SK-N-SH (cell line): ENCODE data around the gene C1orf216. TPM values are rescaled to one million over a fixed set of nuclear protein-coding genes. Genes with fewer than 3 reads are reported as not detected.

Experiments used
- CTCF ChIA-PET: fragments of 300-600, 350-600 bp; formaldehyde crosslinking; extraction: SDS; loops from one replicate; lab custom pipeline; 2021; lab: Yijun Ruan, JAX
- POLR2A ChIA-PET: fragments of 350-600 bp; sonication (Branson Sonifier 250); formaldehyde crosslinking; extraction: SDS; loops from one replicate; lab custom pipeline; 2020; ENCODE audit warnings: antibody characterized with exemption, inconsistent platforms; lab: Yijun Ruan, JAX
- DNase-seq: peaks from one replicate; pipeline ENCODE4 v3.0.0; 2012
- H2AFZ ChIP-seq: fragments of 200-600 bp; sonication (generic); 2 replicates; pipeline ENCODE4 v1.8.1; 2016; ENCODE audit warnings: antibody characterized with exemption, mild to moderate bottlenecking, low read depth
- H3F3A ChIP-seq: fragments of 200-600 bp; sonication (generic); replicated peaks from 2 replicates; pipeline ENCODE3; 2016; ENCODE audit warnings: antibody characterized with exemption, mild to moderate bottlenecking; ENCODE audit not compliant: insufficient read depth
- H3K27ac ChIP-seq, 2 experiments: fragments of 200-500 bp in 1 of 2; fragments of 200-600 bp in 1 of 2; sonication (Bioruptor generic) in 1 of 2; sonication (generic), shearing (Covaris generic) in 1 of 2; 2 replicates each; pipeline versions ENCODE4 v1.5.1 to v1.6.1; 2014 to 2016; ENCODE audit warnings: low read depth in 2 of 2, inconsistent platforms in 1 of 2, low read length in 1 of 2, mild to moderate bottlenecking in 1 of 2, mixed read lengths in 1 of 2
- H3K27me3 ChIP-seq: fragments of 200-600 bp; sonication (generic), shearing (Covaris generic); 2 replicates; pipeline ENCODE4 v1.6.1; 2016; ENCODE audit warnings: mixed run types; ENCODE audit not compliant: insufficient read depth
- H3K36me3 ChIP-seq, 2 experiments: fragments of 200-500 bp in 1 of 2; fragments of 200-600 bp in 1 of 2; sonication (Bioruptor generic) in 1 of 2; sonication (generic) in 1 of 2; replicated peaks in 1 of 2; 2 replicates each; pipeline versions ENCODE3 to v1.5.1; 2014 to 2016; ENCODE audit warnings: low read length in 1 of 2, mild to moderate bottlenecking in 1 of 2; ENCODE audit not compliant: insufficient read depth in 2 of 2, control insufficient read depth in 1 of 2
- H3K4me1 ChIP-seq, 2 experiments: fragments of 200-500 bp in 1 of 2; fragments of 200-600 bp in 1 of 2; sonication (Bioruptor generic) in 1 of 2; sonication (generic), shearing (Covaris generic) in 1 of 2; 2 replicates each; pipeline versions ENCODE4 v1.5.1 to v1.6.1; 2014 to 2016; ENCODE audit warnings: low read depth in 1 of 2, low read length in 1 of 2, mixed run types in 1 of 2; ENCODE audit not compliant: insufficient read depth in 2 of 2, control insufficient read depth in 1 of 2
- H3K4me2 ChIP-seq: fragments of 200-600 bp; sonication (generic), shearing (Covaris generic); 2 replicates; pipeline ENCODE4 v1.6.1; 2017; ENCODE audit warnings: mixed run types
- H3K4me3 ChIP-seq, 2 experiments: fragments of 200-500 bp in 1 of 2; fragments of 200-600 bp in 1 of 2; sonication (Bioruptor generic) in 1 of 2; sonication (generic), shearing (Covaris generic) in 1 of 2; 2 replicates each; pipeline versions ENCODE4 v1.5.1 to v1.8.1; 2014 to 2016; ENCODE audit warnings: low read depth in 2 of 2, inconsistent platforms in 1 of 2, low read length in 1 of 2, mild to moderate bottlenecking in 1 of 2, mixed read lengths in 1 of 2, moderate library complexity in 1 of 2
- H3K79me2 ChIP-seq: fragments of 200-600 bp; sonication (generic); 2 replicates; pipeline ENCODE4 v1.8.1; 2017; ENCODE audit warnings: mild to moderate bottlenecking; ENCODE audit not compliant: insufficient read depth
- H3K9ac ChIP-seq: fragments of 200-600 bp; sonication (generic); 2 replicates; pipeline ENCODE4 v1.6.1; 2017; ENCODE audit warnings: mixed run types
- H3K9me2 ChIP-seq: fragments of 200-600 bp; sonication (generic); 2 replicates; pipeline ENCODE4 v1.6.1; 2017; ENCODE audit warnings: mixed run types
- H3K9me3 ChIP-seq: fragments of 200-600 bp; sonication (generic); 2 replicates; pipeline ENCODE4 v1.6.1; 2017; ENCODE audit warnings: mixed run types, mild to moderate bottlenecking, moderate library complexity
- H4K20me1 ChIP-seq: fragments of 200-600 bp; sonication (generic); 2 replicates; pipeline ENCODE4 v1.6.1; 2017; ENCODE audit warnings: mild to moderate bottlenecking, mixed run types; ENCODE audit not compliant: insufficient read depth
- EP300 ChIP-seq, 2 experiments: IDR thresholded peaks; 2 replicates each; pipeline versions ENCODE4 v1.4.0 to v1.6.1; 2012; ENCODE audit warnings: borderline replicate concordance in 1 of 2, low read depth in 1 of 2, low read length in 1 of 2
- FOSL2 ChIP-seq: IDR thresholded peaks from 2 replicates; pipeline ENCODE4 v1.4.0; 2012; ENCODE audit warnings: low read depth, mild to moderate bottlenecking, moderate library complexity, borderline replicate concordance
- GATA2 ChIP-seq: sonication (generic); formaldehyde crosslinking; IDR thresholded peaks from 2 replicates; pipeline ENCODE4 v1.5.0; 2020; ENCODE audit warnings: mild to moderate bottlenecking, missing genetic modification reagents
- JUND ChIP-seq: IDR thresholded peaks from 2 replicates; pipeline ENCODE4 v1.4.0; 2012
- MXI1 ChIP-seq: IDR thresholded peaks from 2 replicates; pipeline ENCODE4 v1.6.1; 2012; ENCODE audit warnings: mild to moderate bottlenecking, low read depth, low read length, improper control_type of control experiment
- NFIC ChIP-seq: IDR thresholded peaks from 2 replicates; pipeline ENCODE4 v1.4.0; 2012; ENCODE audit warnings: borderline replicate concordance
- PBX3 ChIP-seq: IDR thresholded peaks from 2 replicates; pipeline ENCODE4; 2012
- RCOR1 ChIP-seq: fragments of 150-350 bp; IDR thresholded peaks from 2 replicates; pipeline ENCODE4 v1.6.1; 2017; ENCODE audit warnings: antibody characterized with exemption, low read length
- REST ChIP-seq: IDR thresholded peaks from 2 replicates; pipeline ENCODE4 v1.6.1; 2012; ENCODE audit warnings: mild to moderate bottlenecking, low read depth, low read length, moderate library complexity
- RFX5 ChIP-seq: IDR thresholded peaks from 2 replicates; pipeline ENCODE4 v1.6.1; 2012; ENCODE audit warnings: mild to moderate bottlenecking, improper control_type of control experiment, low read length
- TAF1 ChIP-seq: IDR thresholded peaks from 2 replicates; pipeline ENCODE4 v1.6.1; 2012; ENCODE audit warnings: low read depth, mild to moderate bottlenecking, low read length, moderate library complexity, borderline replicate concordance
- TCF12 ChIP-seq: IDR thresholded peaks from 2 replicates; pipeline ENCODE4 v1.4.0; 2012
- TEAD4 ChIP-seq: IDR thresholded peaks from 2 replicates; pipeline ENCODE4 v1.4.0; 2012; ENCODE audit warnings: mild to moderate bottlenecking, borderline replicate concordance; ENCODE audit not compliant: insufficient read depth
- USF1 ChIP-seq: IDR thresholded peaks from 2 replicates; pipeline ENCODE4 v1.4.0; 2012; ENCODE audit warnings: low read depth, borderline replicate concordance
- WGBS: methylation state at CpG from one replicate; pipeline ENCODE4 v1.1.6; 2017; ENCODE audit warnings: low lambda C conversion rate; 5-methylcytosine and 5-hydroxymethylcytosine counted together
- polyA plus RNA-seq, 3 experiments: library from polyadenylated mRNA; depleted of rRNA; stranded (reverse); fragments of >200 nt; gene quantifications; 2 replicates each; pipeline ENCODE4 v1.2.3, GENCODE V29; 2012

C1orf216 gene
- polyA plus RNA-seq, 1 of the 3 experiments (the other 2 are of a cell fraction) = 20.0 TPM

DNA sequence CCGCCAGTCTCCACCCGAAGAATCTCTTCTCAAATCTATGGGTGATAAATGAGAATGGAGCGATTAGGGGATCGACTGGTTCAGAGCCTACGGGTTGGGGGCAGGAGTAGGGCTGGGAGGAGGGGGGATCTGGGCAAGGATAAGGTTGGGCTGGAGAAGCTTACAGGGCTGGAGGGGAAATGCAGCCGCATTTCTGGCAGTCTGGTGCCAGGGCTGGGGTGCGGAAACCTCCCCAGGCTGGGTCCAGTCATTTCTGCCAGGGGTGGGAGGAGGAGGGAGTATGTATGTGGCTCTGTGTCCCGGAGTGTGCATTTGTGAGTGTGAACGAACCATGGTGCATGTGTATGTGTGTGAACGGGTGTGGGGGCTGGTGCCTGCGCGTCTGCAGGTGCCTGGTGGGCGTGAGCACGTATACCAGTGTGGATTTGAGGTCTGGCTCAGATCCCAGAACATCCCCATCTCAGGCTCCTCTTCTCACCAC, 10.2 kb downstream of the C1orf216 start (continued):
- TF ChIP-seq REST = no peak
- no peak for TF ChIP-seq FOSL2
- no peak for TF ChIP-seq RCOR1
- TF ChIP-seq MXI1 = 0 out of 2 replicates have a peak, but pooled peaks have one; percentile 17
- peak; percentile 41 for TF ChIP-seq GATA2 (CRISPR knock-in tag)
- no peak for TF ChIP-seq NFIC

GRCh38 chr1:35707601-35708440, 10.9 kb downstream of the C1orf216 start:
- Histone ChIP-seq H3K4me1 (peaks cover 0 to 10% of the 10 kb centered on the region in 2 experiments; a peak in 1 of 4 replicates), H3K79me2 (no peaks in the 10 kb centered on the region), H2AFZ (peak overlapping the region; percentile 76; the same call in 1 of the 2 replicates), H3K4me2 (peak overlapping the region; percentile 65), H3K9me3 (no peaks in the 10 kb centered on the region), H3K27ac (peak overlapping the region in 1 of 2 experiments; percentile 45; a peak in 1 of 4 replicates), H3K36me3 (no peaks in the 10 kb centered on the region), H3K9ac (peak overlapping the region; percentile 48; the same call in 1 of the 2 replicates), H4K20me1 (no peaks in the 10 kb centered on the region), H3K9me2 (no peaks in the 10 kb centered on the region), H3K27me3 (no peaks in the 10 kb centered on the region), H3F3A (no peaks in the 10 kb centered on the region), H3K4me3 (peak overlapping the region; percentile 47 to 55)
- ChIA-PET CTCF (interaction anchor here (1.0 to 3.3 kb wide), 7 partner anchors 9 to 257 kb away, joined by 3 to 27 read pairs (median 4); partner anchors contain the start of gene C1orf216), POLR2A (interaction anchor here (0.6 to 1.6 kb wide), 6 partner anchors 8 to 149 kb away, joined by 3 to 4 read pairs (median 3); partner anchors contain the start of genes C1orf216 and CLSPN)
- peak; percentile 92 for DNase-seq
- no peak for TF ChIP-seq USF1
- no peak for TF ChIP-seq JUND
- TF ChIP-seq EP300 (IDR thresholded peaks at IDR 0.05; ENCODE audit: borderline replicate concordance in 1 of 2, low read depth in 1 of 2, low read length in 1 of 2) = no peak
- no peak for TF ChIP-seq TCF12
- no peak for TF ChIP-seq RFX5
- TF ChIP-seq MXI1 = no peak
- TF ChIP-seq PBX3 = no peak
- TF ChIP-seq TAF1 = no peak
- TF ChIP-seq TEAD4 = no peak
- 25% methylated on average over 15 of the region's 76 CpGs for WGBS
